Keratinocyte (primary cell): ENCODE results near the gene ETV3L. TPM values are rescaled to one million over a fixed set of nuclear protein-coding genes. Genes with fewer than 3 reads are reported as not detected.

Experiments used
- DNase-seq: peaks from one replicate; pipeline ENCODE4 v3.0.0-alpha.2; 2011; ENCODE audit warnings: low read depth, missing footprints, low spot score
- FAIRE-seq: peaks from 2 replicates; lab custom pipeline; 2011; peaks lifted over from hg19 to GRCh38; lab: Jason Lieb, UNC
- H2AFZ ChIP-seq: 2 replicates; pipeline ENCODE4 v1.6.0; 2012; ENCODE audit warnings: low read length, control low read depth, inconsistent platforms; ENCODE audit not compliant: control insufficient read depth
- H3K27ac ChIP-seq: 2 replicates; pipeline ENCODE4 v1.5.1; 2011; ENCODE audit warnings: low read length; ENCODE audit not compliant: control insufficient read depth, insufficient read depth
- H3K27me3 ChIP-seq: 3 replicates; pipeline ENCODE4 v1.6.0; 2011; ENCODE audit warnings: low read length; ENCODE audit not compliant: control insufficient read depth, insufficient read depth; ENCODE audit errors: extremely low read depth
- H3K36me3 ChIP-seq, 2 experiments: 2 replicates in 1 of 2; 3 replicates in 1 of 2; pipeline ENCODE4 v1.5.1; 2011; ENCODE audit warnings: low read length in 2 of 2, mild to moderate bottlenecking in 1 of 2; ENCODE audit not compliant: control insufficient read depth in 2 of 2, insufficient read depth in 2 of 2; ENCODE audit errors: extremely low read depth in 1 of 2
- H3K4me1 ChIP-seq: 3 replicates; pipeline ENCODE4 v1.5.1; 2011; ENCODE audit warnings: low read length; ENCODE audit not compliant: control insufficient read depth, insufficient read depth; ENCODE audit errors: extremely low read depth
- H3K4me2 ChIP-seq: 3 replicates; pipeline ENCODE4 v1.6.0; 2011; ENCODE audit warnings: low read depth, low read length; ENCODE audit not compliant: control insufficient read depth, insufficient read depth; ENCODE audit errors: extremely low read depth
- H3K4me3 ChIP-seq, 3 experiments: fragments of 200-600 bp in 1 of 3; sonication (generic) in 1 of 3; 2 replicates in 2 of 3; 3 replicates in 1 of 3; pipeline ENCODE4 v1.5.1; 2011 to 2016; ENCODE audit warnings: low read length in 3 of 3, mild to moderate bottlenecking in 3 of 3, control low read depth in 2 of 3, inconsistent platforms in 1 of 3, low read depth in 1 of 3, mixed read lengths in 1 of 3, mixed run types in 1 of 3, moderate library complexity in 1 of 3; ENCODE audit not compliant: control insufficient read depth in 2 of 3, insufficient read depth in 2 of 3; ENCODE audit errors: extremely low read depth in 1 of 3
- H3K79me2 ChIP-seq: 2 replicates; pipeline ENCODE4 v1.6.0; 2012; ENCODE audit warnings: low read length; ENCODE audit not compliant: control insufficient read depth, insufficient read depth
- H3K9ac ChIP-seq: 3 replicates; pipeline ENCODE4 v1.6.0; 2011; ENCODE audit warnings: low read length; ENCODE audit not compliant: control insufficient read depth, insufficient read depth; ENCODE audit errors: extremely low read depth
- H3K9me1 ChIP-seq: 3 replicates; pipeline ENCODE4 v1.6.0; 2011; ENCODE audit warnings: low read length; ENCODE audit not compliant: control insufficient read depth, insufficient read depth; ENCODE audit errors: extremely low read depth
- H3K9me3 ChIP-seq: 2 replicates; pipeline ENCODE4 v1.5.1; 2012; ENCODE audit warnings: low read depth, low read length; ENCODE audit not compliant: control insufficient read depth
- H4K20me1 ChIP-seq: 3 replicates; pipeline ENCODE4 v1.6.0; 2011; ENCODE audit warnings: low read length; ENCODE audit not compliant: control insufficient read depth, insufficient read depth; ENCODE audit errors: extremely low read depth
- EZH2 ChIP-seq: IDR thresholded peaks from one replicate; pipeline ENCODE4 v1.6.1; 2012; ENCODE audit warnings: inconsistent platforms, mild to moderate bottlenecking, low read length, moderate library complexity
- dilution Hi-C: fragments of 300-500 bp; cut with MboI; formaldehyde crosslinking; loops from one replicate; pipeline ENCODE4 v1.7.0; 2020; ENCODE audit warnings: low sequenced_read_pairs; ENCODE audit not compliant: extremely low pct_ligation_motif_present
- polyA plus RNA-seq, 5 experiments: library from polyadenylated mRNA; depleted of rRNA in 3 of 5; stranded (reverse) in 3 of 5; stranded (forward) in 1 of 5; unstranded in 1 of 5; fragments of >200 nt; gene quantifications; 1 replicate in 1 of 5; 2 replicates in 3 of 5; 3 replicates in 1 of 5; pipeline versions ENCODE4 v1.2.1 to v1.2.3, GENCODE V29; 2011 to 2012; ENCODE audit warnings: missing spikeins in 2 of 5, low read depth in 1 of 5, low replicate concordance in 1 of 5
- TF ChIP-seq, protein P1 (sequence below), 3 experiments: IDR thresholded peaks in 1 of 3; conservative IDR thresholded peaks in 1 of 3; optimal IDR thresholded peaks in 1 of 3; 2 replicates in 2 of 3; 3 replicates in 1 of 3; pipeline versions ENCODE3 to v1.5.1; 2011; ENCODE audit warnings: low read length in 3 of 3, mild to moderate bottlenecking in 3 of 3, moderate library complexity in 2 of 3, control low read depth in 1 of 3, inconsistent platforms in 1 of 3; ENCODE audit not compliant: insufficient read depth in 2 of 3; ENCODE audit errors: extremely low read depth in 1 of 3

Gene ETV3L
- polyA plus RNA-seq, 1 donor (not counting 4 experiments of a cell fraction or from before 2014, with no cell fraction given) = not detected

- Histone ChIP-seq H3K36me3 (peaks cover 32 to 38% of the 10 kb centered on the region in 2 experiments), H3K9me1 (peaks cover 2% of the 10 kb centered on the region), H3K4me2 (no peak overlapping the region), H3K4me3 (no peak overlapping the region), H3K9me3 (no peaks in the 10 kb centered on the region), H3K27ac (no peak overlapping the region), H3K79me2 (peaks cover 23% of the 10 kb centered on the region), H3K4me1 (no peaks in the 10 kb centered on the region), H4K20me1 (no peaks in the 10 kb centered on the region), H3K9ac (no peak overlapping the region), H2AFZ (no peak overlapping the region), H3K27me3 (no peaks in the 10 kb centered on the region)
- no peak for DNase-seq
- dilution Hi-C loops = no loop called here
- TF ChIP-seq, protein P1, sequence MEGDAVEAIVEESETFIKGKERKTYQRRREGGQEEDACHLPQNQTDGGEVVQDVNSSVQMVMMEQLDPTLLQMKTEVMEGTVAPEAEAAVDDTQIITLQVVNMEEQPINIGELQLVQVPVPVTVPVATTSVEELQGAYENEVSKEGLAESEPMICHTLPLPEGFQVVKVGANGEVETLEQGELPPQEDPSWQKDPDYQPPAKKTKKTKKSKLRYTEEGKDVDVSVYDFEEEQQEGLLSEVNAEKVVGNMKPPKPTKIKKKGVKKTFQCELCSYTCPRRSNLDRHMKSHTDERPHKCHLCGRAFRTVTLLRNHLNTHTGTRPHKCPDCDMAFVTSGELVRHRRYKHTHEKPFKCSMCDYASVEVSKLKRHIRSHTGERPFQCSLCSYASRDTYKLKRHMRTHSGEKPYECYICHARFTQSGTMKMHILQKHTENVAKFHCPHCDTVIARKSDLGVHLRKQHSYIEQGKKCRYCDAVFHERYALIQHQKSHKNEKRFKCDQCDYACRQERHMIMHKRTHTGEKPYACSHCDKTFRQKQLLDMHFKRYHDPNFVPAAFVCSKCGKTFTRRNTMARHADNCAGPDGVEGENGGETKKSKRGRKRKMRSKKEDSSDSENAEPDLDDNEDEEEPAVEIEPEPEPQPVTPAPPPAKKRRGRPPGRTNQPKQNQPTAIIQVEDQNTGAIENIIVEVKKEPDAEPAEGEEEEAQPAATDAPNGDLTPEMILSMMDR (optimal IDR thresholded peaks at IDR 0.05 in 1 of 3, IDR thresholded peaks at IDR 0.05 in 1 of 3, conservative IDR thresholded peaks at IDR 0.05 in 1 of 3; ENCODE audit: extremely low read depth in 1 of 3, insufficient read depth in 2 of 3, low read length in 3 of 3) = peak; percentile 8 to 45 (median 39)
- TF ChIP-seq EZH2 = no peak
- FAIRE-seq = no peak
Observed at GRCh38 chr1:157124855-157125254, 25.2 kb upstream of the ETV3L start.

DNA sequence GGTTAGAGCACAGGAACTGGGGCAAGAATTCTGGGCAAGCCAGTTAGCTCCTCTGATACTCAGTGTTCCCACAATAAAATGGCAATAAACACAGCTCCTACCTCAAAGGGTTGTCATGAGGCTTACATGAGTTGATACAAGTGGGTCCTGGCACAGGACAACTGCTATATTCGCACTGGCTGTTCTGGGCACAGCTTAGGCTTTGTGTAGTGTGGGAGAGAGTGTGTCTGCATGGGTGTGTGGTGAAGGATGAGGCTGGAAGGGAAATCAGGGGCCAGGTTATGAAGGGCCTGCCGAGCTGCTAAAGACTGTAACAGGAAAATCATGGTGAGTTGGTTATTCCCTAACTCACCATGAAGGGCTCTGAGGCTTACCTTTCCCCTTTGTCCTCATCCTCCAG, 19.8 kb upstream of the ETV3L start:
- Histone ChIP-seq H3K79me2 (peaks cover 10% of the 10 kb centered on the region), H3K4me3 (no peak overlapping the region), H3K27me3 (peaks cover 2% of the 10 kb centered on the region), H3K9me3 (no peaks in the 10 kb centered on the region), H3K27ac (no peak overlapping the region), H4K20me1 (no peaks in the 10 kb centered on the region), H3K4me2 (no peak overlapping the region), H2AFZ (no peak overlapping the region), H3K4me1 (no peaks in the 10 kb centered on the region), H3K9ac (no peak overlapping the region), H3K36me3 (peaks cover 9 to 13% of the 10 kb centered on the region in 2 experiments), H3K9me1 (peaks cover 2% of the 10 kb centered on the region)
- no peak for TF ChIP-seq EZH2
- TF ChIP-seq, protein P1 (optimal IDR thresholded peaks at IDR 0.05 in 1 of 3, IDR thresholded peaks at IDR 0.05 in 1 of 3, conservative IDR thresholded peaks at IDR 0.05 in 1 of 3; ENCODE audit: extremely low read depth in 1 of 3, insufficient read depth in 2 of 3, low read length in 3 of 3) = no peak
- DNase-seq (no peak), FAIRE-seq (no peak)
- dilution Hi-C loops = no loop called here
